Activated CD4-positive, alpha-beta T cell treated with anti-CD3 and anti-CD28 coated beads for 36 hours (primary cell): ENCODE data around the gene DGCR2. TPM values are rescaled to one million over a fixed set of nuclear protein-coding genes. Genes with fewer than 3 reads are reported as not detected.

Source experiments
- ATAC-seq: fragments of 200-7000 bp; cut with Tn5 transposase; one replicate; pipeline ENCODE4 v1.10.0; 2021; ENCODE audit warnings: mild to moderate bottlenecking, moderate library complexity
- CTCF ChIA-PET: fragments of 350-600 bp; sonication (Branson Sonifier 250); formaldehyde crosslinking; loops from one replicate; lab custom pipeline; 2021; ENCODE audit warnings: antibody characterized with exemption; lab: Charles Lee
- POLR2A ChIA-PET: fragments of 350-600 bp; sonication (Branson Sonifier 250); formaldehyde crosslinking; loops from one replicate; lab custom pipeline; 2021; ENCODE audit warnings: antibody characterized with exemption, inconsistent platforms; lab: Charles Lee
- DNase-seq: peaks from one replicate; pipeline ENCODE4 v3.0.0-alpha.2; 2020
- H3K27ac Mint-ChIP-seq: one replicate; pipeline ENCODE4 v1.8.0; 2021; ENCODE audit warnings: mixed read lengths
- H3K27me3 Mint-ChIP-seq: one replicate; pipeline ENCODE4 v1.8.0; 2021; ENCODE audit warnings: mixed read lengths
- H3K36me3 Mint-ChIP-seq: one replicate; pipeline ENCODE4 v1.8.0; 2021; ENCODE audit warnings: low read depth, mixed read lengths
- H3K4me1 Mint-ChIP-seq: one replicate; pipeline ENCODE4 v1.8.0; 2021; ENCODE audit warnings: mixed read lengths
- H3K4me3 Mint-ChIP-seq: one replicate; pipeline ENCODE4 v1.8.0; 2021; ENCODE audit warnings: mild to moderate bottlenecking, moderate library complexity, mixed read lengths
- H3K9me3 Mint-ChIP-seq: one replicate; pipeline ENCODE4 v1.8.0; 2021; ENCODE audit warnings: low read depth, mixed read lengths
- intact Hi-C, 2 experiments: fragments of 100-400 bp; cut with DNase I in 1 of 2; cut with micrococcal nuclease in 1 of 2; formaldehyde crosslinking; loops; one replicate each; pipeline versions ENCODE4 v1.14.2 to v1.15.1; 2022 to 2024; cut with DNase I, micrococcal nuclease
- total RNA-seq, 2 experiments: library from RNA; stranded (reverse); gene quantifications; one replicate each; pipeline ENCODE4 v1.2.3, GENCODE V29; 2021

DGCR2 gene
- total RNA-seq, 2 experiments from 2014 or later, result 23.7 to 27.5 TPM

- H3K4me3 Mint-ChIP-seq, result no peak overlapping the region
- peaks cover 27% of the 10 kb centered on the region for H3K27me3 Mint-ChIP-seq
- no peaks in the 10 kb centered on the region for H3K36me3 Mint-ChIP-seq
- intact Hi-C loops, result no loop called here
- DNase-seq (no peak), ATAC-seq (no peak)
- ChIA-PET CTCF (interaction anchor here (0.7 to 0.9 kb wide), 2 partner anchors 9 to 295 kb away, joined by 3 to 6 read pairs; partner anchors contain the start of genes C22orf39 and ESS2), POLR2A (no interaction called here)
- no peak overlapping the region for H3K27ac Mint-ChIP-seq
- peaks cover 5% of the 10 kb centered on the region for H3K4me1 Mint-ChIP-seq
- no peaks in the 10 kb centered on the region for H3K9me3 Mint-ChIP-seq
These were observed 31.0 kb upstream of the DGCR2 start for GRCh38 chr22:19152942-19153883.

GRCh38 chr22:19151329-19152191 is 29.3 kb upstream of the DGCR2 start:
- Mint-ChIP-seq H3K27ac (no peak overlapping the region), H3K4me1 (peaks cover 5% of the 10 kb centered on the region), H3K4me3 (no peak overlapping the region), H3K9me3 (no peaks in the 10 kb centered on the region), H3K36me3 (no peaks in the 10 kb centered on the region), H3K27me3 (peaks cover 32% of the 10 kb centered on the region)
- ATAC-seq (no peak), DNase-seq (no peak)
- ChIA-PET POLR2A (no interaction called here), CTCF (no interaction called here)
- intact Hi-C loops, result no loop called here

GRCh38 chr22:19150482-19151328 is 28.5 kb upstream of the DGCR2 start:
- Mint-ChIP-seq H3K27me3 (peaks cover 32% of the 10 kb centered on the region), H3K27ac (no peak overlapping the region), H3K4me3 (peak overlapping the region; percentile 24), H3K36me3 (no peaks in the 10 kb centered on the region), H3K9me3 (no peaks in the 10 kb centered on the region), H3K4me1 (peaks cover 5% of the 10 kb centered on the region)
- ChIA-PET POLR2A (no interaction called here), CTCF (interaction anchor here (0.7 kb wide), 1 partner anchor 122 kb away, joined by 3 read pairs; no protein-coding TSS in a partner anchor)
- no peak for ATAC-seq
- DNase-seq, result no peak
- intact Hi-C loops, result no loop called here

GRCh38 chr22:19149991-19150390 is 27.8 kb upstream of the DGCR2 start, which contains the start of gene GSC2:
Gene GSC2 (minus strand): TSS chr22:19150292. CDS start chr22:19150283, 9 bp downstream.
- Mint-ChIP-seq H3K9me3 (no peaks in the 10 kb centered on the region), H3K27ac (no peak within 1 kb of the TSS), H3K36me3 (no peaks in the 10 kb centered on the region), H3K4me3 (peak within 1 kb of the TSS; percentile 24), H3K27me3 (peaks cover 31% of the 10 kb centered on the region), H3K4me1 (peaks cover 5% of the 10 kb centered on the region)
- DNase-seq (no peak), ATAC-seq (no peak)
- intact Hi-C loops, result loop anchor here in 1 of 2 experiments (10.0 kb wide), 1 partner anchor 705 kb away; the partner anchor contains the start of genes GNB1L and RTL10
- ChIA-PET CTCF (interaction anchor here (0.7 kb wide), 1 partner anchor 121 kb away, joined by 3 read pairs; no protein-coding TSS in a partner anchor), POLR2A (no interaction called here)

- ChIA-PET POLR2A (no interaction called here), CTCF (interaction anchor here (1.2 kb wide), 1 partner anchor 17 kb away, joined by 4 read pairs; no protein-coding TSS in a partner anchor)
- Mint-ChIP-seq H3K36me3 (no peaks in the 10 kb centered on the region), H3K4me3 (no peak overlapping the region), H3K27me3 (peaks cover 29% of the 10 kb centered on the region), H3K9me3 (no peaks in the 10 kb centered on the region), H3K27ac (no peak overlapping the region), H3K4me1 (peaks cover 7% of the 10 kb centered on the region)
- intact Hi-C loops, result loop anchor here in 1 of 2 experiments (10.0 kb wide), 1 partner anchor 706 kb away; the partner anchor contains the start of genes GNB1L and RTL10
- DNase-seq, result peak; percentile 63
- ATAC-seq, result peak; percentile 28
These were observed 27.1 kb upstream of the DGCR2 start for GRCh38 chr22:19149047-19149883.

DNA sequence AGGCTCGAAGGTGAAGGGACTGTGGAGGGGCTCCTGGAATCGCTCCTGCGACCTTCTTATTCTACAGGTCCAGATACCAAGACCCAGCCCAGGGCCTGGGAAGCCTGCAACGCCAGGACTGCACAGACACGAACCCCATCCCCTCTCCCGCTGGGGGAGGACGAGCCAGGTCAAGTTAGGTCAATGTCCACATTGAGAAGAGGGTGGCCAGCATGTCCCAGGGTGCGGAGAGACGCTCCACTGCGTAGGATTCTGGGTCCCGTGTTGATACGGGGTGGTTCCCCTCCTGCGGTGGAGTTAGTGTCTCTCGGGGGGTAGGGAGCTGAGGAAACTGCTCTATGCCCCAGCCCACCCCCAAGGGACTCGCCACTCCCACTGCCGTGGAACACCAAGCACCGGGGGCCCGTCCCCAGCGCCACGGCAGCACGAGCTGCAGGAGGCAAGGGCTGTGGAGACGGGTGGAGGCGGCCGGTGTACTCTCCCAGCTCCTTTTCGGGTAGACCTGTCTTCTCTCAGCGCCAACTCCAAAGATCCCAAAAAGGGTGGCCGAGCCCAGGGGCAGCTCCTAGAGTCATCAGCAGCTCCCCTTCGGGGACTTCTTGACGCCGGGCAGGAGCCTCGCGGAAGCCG is 26.3 kb upstream of the DGCR2 start:
- Mint-ChIP-seq H3K27me3 (peaks cover 25% of the 10 kb centered on the region), H3K36me3 (peaks cover 3% of the 10 kb centered on the region), H3K9me3 (no peaks in the 10 kb centered on the region), H3K27ac (no peak overlapping the region), H3K4me3 (no peak overlapping the region), H3K4me1 (peaks cover 13% of the 10 kb centered on the region)
- ChIA-PET CTCF (interaction anchor here (1.2 kb wide), 1 partner anchor 18 kb away, joined by 4 read pairs; no protein-coding TSS in a partner anchor), POLR2A (no interaction called here)
- ATAC-seq (no peak), DNase-seq (no peak)
- intact Hi-C loops, result loop anchor here in 1 of 2 experiments (10.0 kb wide), 1 partner anchor 706 kb away; the partner anchor contains the start of genes GNB1L and RTL10

GRCh38 chr22:19147195-19147780 is 25.1 kb upstream of the DGCR2 start:
- Mint-ChIP-seq H3K4me1 (peaks cover 21% of the 10 kb centered on the region), H3K36me3 (peaks cover 3% of the 10 kb centered on the region), H3K9me3 (no peaks in the 10 kb centered on the region), H3K27me3 (peaks cover 21% of the 10 kb centered on the region), H3K27ac (no peak overlapping the region), H3K4me3 (no peak overlapping the region)
- no peak for ATAC-seq
- DNase-seq, result no peak
- POLR2A ChIA-PET, result interaction anchor here (0.9 kb wide), 1 partner anchor 26 kb away, joined by 3 read pairs; no protein-coding TSS in a partner anchor
- CTCF ChIA-PET, result interaction anchor here (0.6 to 1.6 kb wide), 4 partner anchors 28 to 482 kb away, joined by 3 to 5 read pairs (median 3); no protein-coding TSS in a partner anchor
- intact Hi-C loops, result loop anchor here in 1 of 2 experiments (10.0 kb wide), 1 partner anchor 708 kb away; the partner anchor contains the start of genes GNB1L and RTL10

- DNase-seq, result no peak
- ChIA-PET CTCF (interaction anchor here (0.6 to 2.6 kb wide), 4 partner anchors 28 to 483 kb away, joined by 3 to 18 read pairs (median 4); partner anchors contain the start of gene SLC25A1), POLR2A (interaction anchor here (0.9 kb wide), 1 partner anchor 27 kb away, joined by 3 read pairs; no protein-coding TSS in a partner anchor)
- no peak overlapping the region for H3K27ac Mint-ChIP-seq
- no peaks in the 10 kb centered on the region for H3K9me3 Mint-ChIP-seq
- intact Hi-C loops, result loop anchor here in 1 of 2 experiments (10.0 kb wide), 1 partner anchor 708 kb away; the partner anchor contains the start of genes GNB1L and RTL10
- H3K36me3 Mint-ChIP-seq, result peaks cover 5% of the 10 kb centered on the region
- H3K27me3 Mint-ChIP-seq, result peaks cover 14% of the 10 kb centered on the region
- peaks cover 22% of the 10 kb centered on the region for H3K4me1 Mint-ChIP-seq
- no peak overlapping the region for H3K4me3 Mint-ChIP-seq
- no peak for ATAC-seq
These were observed 24.2 kb upstream of the DGCR2 start for GRCh38 chr22:19146215-19146968.
